ENCODE data around the gene SLC38A1. TPM values are rescaled to one million over a fixed set of nuclear protein-coding genes. Genes with fewer than 3 reads are reported as not detected.

Gene SLC38A1
- 48.2 to 94.4 TPM (median 81.5 TPM) in 5 replicates for total RNA-seq (2022; extraction: Qiagen RNA extraction; ENCODE audit: low read depth)

GRCh38 chr12:46268583-46269428, at the start of gene SLC38A1:
Gene SLC38A1, minus strand, starts transcription at chr12:46269043. Its CDS starts 29,243 bp downstream, at chr12:46239800.

Other genes with a start within 250 kb of the SLC38A1 start
- 71.1 to 187 TPM (median 139 TPM) in 5 replicates for gene SLC38A2, start 103.7 kb upstream of the SLC38A1 start, total RNA-seq (2022; extraction: Qiagen RNA extraction; ENCODE audit: low read depth)